Astrocyte (in vitro differentiated cells and primary cell): Measurements from ENCODE around the gene DIAPH2. TPM values are rescaled to one million over a fixed set of nuclear protein-coding genes. Genes with fewer than 3 reads are reported as not detected.

ENCODE experiments used
- DNase-seq: peaks from one replicate; pipeline ENCODE4 v3.0.0-alpha.2; 2010; ENCODE audit warnings: low read depth
- FAIRE-seq: peaks from 2 replicates; lab custom pipeline; 2011; peaks lifted over from hg19 to GRCh38; lab: Jason Lieb, UNC
- H2AFZ ChIP-seq: 2 replicates; pipeline ENCODE4 v1.6.0; 2012; ENCODE audit warnings: low read depth, low read length, inconsistent platforms
- H3K27ac ChIP-seq: 2 replicates; pipeline ENCODE4 v1.5.1; 2011; ENCODE audit warnings: low read depth, low read length, inconsistent platforms
- H3K27me3 ChIP-seq: 2 replicates; pipeline ENCODE4 v1.6.0; 2011; ENCODE audit warnings: low read length, inconsistent platforms; ENCODE audit not compliant: insufficient read depth
- H3K36me3 ChIP-seq: 2 replicates; pipeline ENCODE4 v1.5.1; 2011; ENCODE audit warnings: low read length, inconsistent platforms; ENCODE audit not compliant: insufficient read depth
- H3K4me1 ChIP-seq: 2 replicates; pipeline ENCODE4 v1.5.1; 2011; ENCODE audit warnings: low read length, inconsistent platforms; ENCODE audit not compliant: insufficient read depth
- H3K4me2 ChIP-seq: 2 replicates; pipeline ENCODE4 v1.6.0; 2012; ENCODE audit warnings: low read length, inconsistent platforms
- H3K4me3 ChIP-seq: 2 replicates; pipeline ENCODE4 v1.5.1; 2011; ENCODE audit warnings: low read depth, mild to moderate bottlenecking, low read length, inconsistent platforms; ENCODE audit not compliant: insufficient read depth
- H3K79me2 ChIP-seq: 2 replicates; pipeline ENCODE4 v1.6.0; 2012; ENCODE audit warnings: mild to moderate bottlenecking, low read length, inconsistent platforms; ENCODE audit not compliant: insufficient read depth
- H3K9ac ChIP-seq: 2 replicates; pipeline ENCODE4 v1.6.0; 2012; ENCODE audit warnings: mild to moderate bottlenecking, low read length, inconsistent platforms
- H3K9me3 ChIP-seq: 2 replicates; pipeline ENCODE4 v1.5.1; 2012; ENCODE audit warnings: low read depth, mild to moderate bottlenecking, low read length, inconsistent platforms; ENCODE audit not compliant: insufficient read depth
- H4K20me1 ChIP-seq: 2 replicates; pipeline ENCODE4 v1.6.0; 2012; ENCODE audit warnings: low read length, inconsistent platforms; ENCODE audit not compliant: insufficient read depth
- H3K27ac Mint-ChIP-seq: one replicate; pipeline ENCODE4 v1.8.0; 2021; ENCODE audit warnings: mild to moderate bottlenecking, mixed read lengths; ENCODE audit not compliant: unreplicated experiment
- H3K27me3 Mint-ChIP-seq: one replicate; pipeline ENCODE4 v1.8.0; 2021; ENCODE audit warnings: low read depth, mixed read lengths; ENCODE audit not compliant: unreplicated experiment
- H3K36me3 Mint-ChIP-seq: one replicate; pipeline ENCODE4 v1.8.0; 2021; ENCODE audit warnings: low read depth, mixed read lengths; ENCODE audit not compliant: unreplicated experiment
- H3K4me1 Mint-ChIP-seq: one replicate; pipeline ENCODE4 v1.8.0; 2021; ENCODE audit warnings: low read depth, mixed read lengths; ENCODE audit not compliant: unreplicated experiment
- H3K4me3 Mint-ChIP-seq: one replicate; pipeline ENCODE4 v1.8.0; 2021; ENCODE audit warnings: mild to moderate bottlenecking, moderate library complexity, mixed read lengths; ENCODE audit not compliant: unreplicated experiment
- H3K9me3 Mint-ChIP-seq: one replicate; pipeline ENCODE4 v1.8.0; 2021; ENCODE audit warnings: mild to moderate bottlenecking, mixed read lengths; ENCODE audit not compliant: unreplicated experiment
- EZH2 ChIP-seq: IDR thresholded peaks from 2 replicates; pipeline ENCODE4 v1.6.1; 2012; ENCODE audit warnings: mild to moderate bottlenecking, low read length, inconsistent platforms; ENCODE audit not compliant: insufficient read depth
- total RNA-seq: library from RNA; stranded (reverse); gene quantifications from 2 replicates; pipeline ENCODE4 v1.2.1, GENCODE V29; 2021
- TF ChIP-seq, protein P1 (sequence below): IDR thresholded peaks from 2 replicates; pipeline ENCODE4 v1.5.1; 2011; ENCODE audit warnings: low read depth, mild to moderate bottlenecking, inconsistent platforms, low read length, moderate library complexity; ENCODE audit not compliant: insufficient read depth

DIAPH2 gene
- total RNA-seq, 1 donor from 2014 or later = 9.8 TPM

DNA sequence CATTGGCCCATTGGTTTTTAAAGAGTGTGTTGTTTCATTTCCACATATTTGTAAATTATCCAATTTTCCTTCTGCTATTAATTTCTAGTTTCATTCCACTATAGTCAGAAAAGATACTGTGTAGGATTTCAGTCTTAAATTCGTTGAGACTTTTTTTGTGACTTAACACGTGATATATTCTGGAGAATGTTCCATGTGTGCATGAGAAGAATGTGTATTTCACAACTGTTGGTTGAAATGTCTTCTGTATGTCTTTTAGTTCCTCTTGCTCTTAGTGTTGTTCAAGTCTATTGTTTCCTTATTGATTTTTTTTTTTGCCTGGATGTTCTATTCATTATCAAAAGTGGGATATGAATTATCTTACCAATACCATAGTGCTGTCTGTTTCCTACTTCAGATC, 806.0 kb downstream of the DIAPH2 start:
- no peaks in the 10 kb centered on the region for H3K27me3 Mint-ChIP-seq
- H3K4me1 Mint-ChIP-seq = no peaks in the 10 kb centered on the region
- Histone ChIP-seq H3K79me2 (no peaks in the 10 kb centered on the region), H3K9ac (no peak overlapping the region), H2AFZ (no peak overlapping the region), H3K4me1 (no peaks in the 10 kb centered on the region), H3K4me3 (no peak overlapping the region), H3K4me2 (no peak overlapping the region), H4K20me1 (no peaks in the 10 kb centered on the region), H3K9me3 (no peaks in the 10 kb centered on the region), H3K27me3 (no peaks in the 10 kb centered on the region), H3K36me3 (no peaks in the 10 kb centered on the region), H3K27ac (no peak overlapping the region)
- DNase-seq = no peak
- H3K27ac Mint-ChIP-seq = no peak overlapping the region
- H3K36me3 Mint-ChIP-seq = no peaks in the 10 kb centered on the region
- H3K9me3 Mint-ChIP-seq = no peaks in the 10 kb centered on the region
- peak; percentile 5 for FAIRE-seq
- TF ChIP-seq, protein P1, sequence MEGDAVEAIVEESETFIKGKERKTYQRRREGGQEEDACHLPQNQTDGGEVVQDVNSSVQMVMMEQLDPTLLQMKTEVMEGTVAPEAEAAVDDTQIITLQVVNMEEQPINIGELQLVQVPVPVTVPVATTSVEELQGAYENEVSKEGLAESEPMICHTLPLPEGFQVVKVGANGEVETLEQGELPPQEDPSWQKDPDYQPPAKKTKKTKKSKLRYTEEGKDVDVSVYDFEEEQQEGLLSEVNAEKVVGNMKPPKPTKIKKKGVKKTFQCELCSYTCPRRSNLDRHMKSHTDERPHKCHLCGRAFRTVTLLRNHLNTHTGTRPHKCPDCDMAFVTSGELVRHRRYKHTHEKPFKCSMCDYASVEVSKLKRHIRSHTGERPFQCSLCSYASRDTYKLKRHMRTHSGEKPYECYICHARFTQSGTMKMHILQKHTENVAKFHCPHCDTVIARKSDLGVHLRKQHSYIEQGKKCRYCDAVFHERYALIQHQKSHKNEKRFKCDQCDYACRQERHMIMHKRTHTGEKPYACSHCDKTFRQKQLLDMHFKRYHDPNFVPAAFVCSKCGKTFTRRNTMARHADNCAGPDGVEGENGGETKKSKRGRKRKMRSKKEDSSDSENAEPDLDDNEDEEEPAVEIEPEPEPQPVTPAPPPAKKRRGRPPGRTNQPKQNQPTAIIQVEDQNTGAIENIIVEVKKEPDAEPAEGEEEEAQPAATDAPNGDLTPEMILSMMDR = no peak
- TF ChIP-seq EZH2 = no peak
- no peak overlapping the region for H3K4me3 Mint-ChIP-seq

DNA sequence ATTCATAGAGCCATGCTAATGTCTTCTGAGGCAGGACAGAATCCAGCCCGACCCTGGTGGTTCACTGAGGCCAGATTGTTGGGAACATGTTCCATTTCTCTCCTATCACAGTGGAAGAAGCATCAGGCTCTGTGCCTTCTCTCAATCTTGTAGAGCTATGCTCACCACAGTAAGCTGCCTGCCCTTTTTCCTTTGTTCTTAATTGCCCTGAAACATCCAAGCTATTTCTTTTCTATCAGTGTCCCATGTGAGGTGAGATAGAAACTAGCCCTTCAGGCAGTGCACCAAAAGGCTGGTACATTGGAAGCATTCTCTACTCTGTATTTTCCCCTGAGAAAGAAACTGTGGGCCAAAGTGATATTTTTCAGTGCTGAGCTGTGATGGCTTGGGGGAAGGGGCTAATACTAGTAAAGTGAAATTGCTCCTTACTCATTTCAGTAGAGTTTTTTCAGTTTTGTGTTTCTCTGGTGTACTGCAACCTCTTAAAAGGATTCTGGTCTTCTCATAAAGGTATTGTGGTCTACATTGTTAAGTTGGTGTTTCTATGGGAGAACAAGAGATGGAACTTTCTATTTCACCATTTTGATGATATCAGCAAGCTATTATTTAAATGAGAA, 810.2 kb downstream of the DIAPH2 start:
- no peaks in the 10 kb centered on the region for H4K20me1 ChIP-seq
- H3K27ac ChIP-seq = no peak overlapping the region
- no peak overlapping the region for H2AFZ ChIP-seq
- H3K27me3 Mint-ChIP-seq = no peaks in the 10 kb centered on the region
- no peaks in the 10 kb centered on the region for H3K36me3 Mint-ChIP-seq
- no peaks in the 10 kb centered on the region for H3K4me1 ChIP-seq
- no peaks in the 10 kb centered on the region for H3K9me3 ChIP-seq
- no peak for TF ChIP-seq EZH2
- TF ChIP-seq, protein P1 = no peak
- H3K4me2 ChIP-seq = no peak overlapping the region
- no peaks in the 10 kb centered on the region for H3K9me3 Mint-ChIP-seq
- H3K4me1 Mint-ChIP-seq = no peaks in the 10 kb centered on the region
- no peak overlapping the region for H3K27ac Mint-ChIP-seq
- no peak overlapping the region for H3K4me3 ChIP-seq
- H3K79me2 ChIP-seq = no peaks in the 10 kb centered on the region
- H3K36me3 ChIP-seq = no peaks in the 10 kb centered on the region
- H3K4me3 Mint-ChIP-seq = no peak overlapping the region
- no peak overlapping the region for H3K9ac ChIP-seq
- peak; percentile 98 for FAIRE-seq
- DNase-seq = no peak
- H3K27me3 ChIP-seq = no peaks in the 10 kb centered on the region

GRCh38 chrX:97498093-97498492, 813.5 kb downstream of the DIAPH2 start:
- H2AFZ ChIP-seq = no peak overlapping the region
- FAIRE-seq = no peak
- no peaks in the 10 kb centered on the region for H3K9me3 ChIP-seq

More at GRCh38 chrX:97498093-97498492, 813.5 kb downstream of the DIAPH2 start:
- Mint-ChIP-seq H3K4me1 (no peaks in the 10 kb centered on the region), H3K4me3 (no peak overlapping the region), H3K27me3 (no peaks in the 10 kb centered on the region), H3K9me3 (no peaks in the 10 kb centered on the region), H3K36me3 (no peaks in the 10 kb centered on the region), H3K27ac (no peak overlapping the region)
- no peaks in the 10 kb centered on the region for H3K27me3 ChIP-seq
- no peak overlapping the region for H3K27ac ChIP-seq
- no peak overlapping the region for H3K4me3 ChIP-seq
- no peaks in the 10 kb centered on the region for H3K36me3 ChIP-seq
- H3K4me1 ChIP-seq = no peaks in the 10 kb centered on the region
- H3K9ac ChIP-seq = no peak overlapping the region
- H3K4me2 ChIP-seq = no peak overlapping the region
- TF ChIP-seq, protein P1 = no peak
- TF ChIP-seq EZH2 = no peak
- no peak for DNase-seq
- no peaks in the 10 kb centered on the region for H3K79me2 ChIP-seq
- no peaks in the 10 kb centered on the region for H4K20me1 ChIP-seq
